ENCODE measurements around the gene BCL2L1.

BCL2L1 gene

GRCh38 chr20:31708736-31709534 is 13.7 kb downstream of the BCL2L1 start:
- no peaks in the 10 kb centered on the region for H3K9me3 Mint-ChIP-seq
- peaks cover 60% of the 10 kb centered on the region for H3K4me1 Mint-ChIP-seq
- H3K27me3 Mint-ChIP-seq (ENCODE audit: low read depth): no peaks in the 10 kb centered on the region
- TF ChIP-seq CTCF (IDR thresholded peaks at IDR 0.05; ENCODE audit: unreplicated experiment in 3 of 3): no peak
- H3K36me3 Mint-ChIP-seq (ENCODE audit: low read depth): peaks cover 52% of the 10 kb centered on the region
- H3K27ac Mint-ChIP-seq: peak overlapping the region in 1 of 3 experiments; percentile 53
- H3K4me3 Mint-ChIP-seq: no peak overlapping the region

- Mint-ChIP-seq H3K27ac (no peak overlapping the region), H3K27me3 (ENCODE audit: low read depth) (no peaks in the 10 kb centered on the region), H3K36me3 (ENCODE audit: low read depth) (peaks cover 47% of the 10 kb centered on the region), H3K9me3 (no peaks in the 10 kb centered on the region), H3K4me1 (peaks cover 53% of the 10 kb centered on the region), H3K4me3 (no peak overlapping the region)
- TF ChIP-seq CTCF (IDR thresholded peaks at IDR 0.05; ENCODE audit: unreplicated experiment in 3 of 3): no peak
Observed at GRCh38 chr20:31707994-31708735, 14.5 kb downstream of the BCL2L1 start.

GRCh38 chr20:31707258-31707615 is 15.4 kb downstream of the BCL2L1 start:
- Mint-ChIP-seq H3K36me3 (ENCODE audit: low read depth) (peaks cover 43% of the 10 kb centered on the region), H3K4me3 (no peak overlapping the region), H3K4me1 (peaks cover 44% of the 10 kb centered on the region), H3K27ac (no peak overlapping the region), H3K9me3 (no peaks in the 10 kb centered on the region), H3K27me3 (ENCODE audit: low read depth) (no peaks in the 10 kb centered on the region)
- TF ChIP-seq CTCF (IDR thresholded peaks at IDR 0.05; ENCODE audit: unreplicated experiment in 3 of 3): no peak

- Mint-ChIP-seq H3K36me3 (ENCODE audit: low read depth) (peaks cover 48% of the 10 kb centered on the region), H3K4me3 (no peak overlapping the region), H3K27me3 (ENCODE audit: low read depth) (no peaks in the 10 kb centered on the region), H3K9me3 (no peaks in the 10 kb centered on the region), H3K4me1 (peaks cover 42% of the 10 kb centered on the region), H3K27ac (peak overlapping the region in 1 of 3 experiments; percentile 44)
- no peak for TF ChIP-seq CTCF (IDR thresholded peaks at IDR 0.05; ENCODE audit: unreplicated experiment in 3 of 3)
Observed at GRCh38 chr20:31706607-31707257, 15.9 kb downstream of the BCL2L1 start.

GRCh38 chr20:31705598-31706597 is 16.8 kb downstream of the BCL2L1 start:
- Mint-ChIP-seq H3K27ac (peak overlapping the region; percentile 15 to 44 (median 31)), H3K9me3 (no peaks in the 10 kb centered on the region), H3K27me3 (ENCODE audit: low read depth) (no peaks in the 10 kb centered on the region), H3K4me3 (no peak overlapping the region), H3K36me3 (ENCODE audit: low read depth) (peaks cover 52% of the 10 kb centered on the region), H3K4me1 (peaks cover 39% of the 10 kb centered on the region)
- TF ChIP-seq CTCF (IDR thresholded peaks at IDR 0.05; ENCODE audit: unreplicated experiment in 3 of 3): no peak

Measured in nephron (organoid).